PFSK-1 (cell line): ENCODE results near the gene PLEKHN1.

ENCODE experiments used
- FOXP2 ChIP-seq: optimal IDR thresholded peaks from 2 replicates; pipeline ENCODE3; 2011; ENCODE audit warnings: borderline replicate concordance, control low read depth, inconsistent platforms; ENCODE audit not compliant: insufficient read depth; ENCODE audit errors: extremely low read length, extremely low read depth
- POLR2AphosphoS5 ChIP-seq: IDR thresholded peaks from 2 replicates; pipeline ENCODE4 v1.6.1; 2012; ENCODE audit warnings: low read depth, mild to moderate bottlenecking, control low read depth, low read length, moderate library complexity
- REST ChIP-seq, 2 experiments: IDR thresholded peaks; 2 replicates each; pipeline versions ENCODE4 v1.6.1 to v1.8.0; 2011 to 2012; ENCODE audit warnings: low read depth in 2 of 2, low read length in 2 of 2, control low read depth in 1 of 2, inconsistent platforms in 1 of 2, mild to moderate bottlenecking in 1 of 2, moderate library complexity in 1 of 2; ENCODE audit not compliant: insufficient read depth in 1 of 2
- SIN3A ChIP-seq: IDR thresholded peaks from 2 replicates; pipeline ENCODE4 v1.6.1; 2012; ENCODE audit warnings: mild to moderate bottlenecking, low read length, moderate library complexity, borderline replicate concordance; ENCODE audit not compliant: insufficient read depth
- TAF1 ChIP-seq: IDR thresholded peaks from 2 replicates; pipeline ENCODE4 v1.6.1; 2012; ENCODE audit warnings: low read length, control low read depth, borderline replicate concordance; ENCODE audit not compliant: insufficient read depth

Gene PLEKHN1

GRCh38 chr1:995665-996633, 29.7 kb downstream of the PLEKHN1 start:
- no peak for TF ChIP-seq TAF1
- TF ChIP-seq REST (IDR thresholded peaks at IDR 0.05; ENCODE audit: insufficient read depth in 1 of 2, low read depth in 2 of 2, low read length in 2 of 2), result no peak
- no peak for TF ChIP-seq POLR2AphosphoS5

- TF ChIP-seq FOXP2, result no peak
- TF ChIP-seq TAF1, result no peak
- TF ChIP-seq SIN3A, result no peak
- TF ChIP-seq POLR2AphosphoS5, result no peak
- no peak for TF ChIP-seq REST (IDR thresholded peaks at IDR 0.05; ENCODE audit: insufficient read depth in 1 of 2, low read depth in 2 of 2, low read length in 2 of 2)
Observed at GRCh38 chr1:996851-997712, 30.8 kb downstream of the PLEKHN1 start.

GRCh38 chr1:997713-997992, 31.4 kb downstream of the PLEKHN1 start:
- TF ChIP-seq SIN3A (no peak), REST (IDR thresholded peaks at IDR 0.05; ENCODE audit: insufficient read depth in 1 of 2, low read depth in 2 of 2, low read length in 2 of 2) (no peak), POLR2AphosphoS5 (no peak), FOXP2 (no peak), TAF1 (no peak)

- TF ChIP-seq TAF1 (no peak), SIN3A (no peak), FOXP2 (no peak), POLR2AphosphoS5 (no peak), REST (IDR thresholded peaks at IDR 0.05; ENCODE audit: insufficient read depth in 1 of 2, low read depth in 2 of 2, low read length in 2 of 2) (no peak)
Observed at GRCh38 chr1:997993-998744, 31.9 kb downstream of the PLEKHN1 start.
